H9 (cell line): Measurements from ENCODE around the gene SBF1. TPM values are rescaled to one million over a fixed set of nuclear protein-coding genes. Genes with fewer than 3 reads are reported as not detected.

ENCODE experiments used
- DNase-seq: peaks from one replicate; pipeline ENCODE4 v3.0.0-alpha.2; 2017
- H2AFZ ChIP-seq: one replicate; pipeline ENCODE4 v1.6.1; 2013; ENCODE audit warnings: mild to moderate bottlenecking, low read length, control low read depth, moderate library complexity
- H2AK5ac ChIP-seq: 2 replicates; pipeline ENCODE4 v1.6.1; 2013; ENCODE audit warnings: low read length, control low read depth, mixed read lengths; ENCODE audit not compliant: insufficient read length
- H2BK120ac ChIP-seq: one replicate; pipeline ENCODE4 v1.6.1; 2013; ENCODE audit warnings: low read depth, mild to moderate bottlenecking, low read length, control low read depth, inconsistent platforms; ENCODE audit not compliant: poor library complexity, severe bottlenecking
- H2BK12ac ChIP-seq: 2 replicates; pipeline ENCODE4 v1.6.1; 2013; ENCODE audit warnings: low read length, control low read depth, mixed read lengths, low read depth; ENCODE audit not compliant: insufficient read length
- H2BK15ac ChIP-seq: 2 replicates; pipeline ENCODE4 v1.6.1; 2013; ENCODE audit warnings: low read depth, low read length, control low read depth
- H2BK20ac ChIP-seq: one replicate; pipeline ENCODE4 v1.6.1; 2013; ENCODE audit warnings: low read depth, mild to moderate bottlenecking, low read length, control low read depth, inconsistent platforms; ENCODE audit not compliant: poor library complexity, severe bottlenecking
- H2BK5ac ChIP-seq: 2 replicates; pipeline ENCODE4 v1.6.1; 2013; ENCODE audit warnings: low read length, control low read depth, mixed read lengths; ENCODE audit not compliant: insufficient read length
- H3K14ac ChIP-seq: 2 replicates; pipeline ENCODE4 v1.6.1; 2013; ENCODE audit warnings: low read length, control low read depth; ENCODE audit not compliant: insufficient read depth
- H3K18ac ChIP-seq: 2 replicates; pipeline ENCODE4 v1.6.1; 2013; ENCODE audit warnings: low read depth, mild to moderate bottlenecking, mixed read lengths, low read length, control low read depth; ENCODE audit not compliant: insufficient read length
- H3K23ac ChIP-seq: 2 replicates; pipeline ENCODE4 v1.6.1; 2013; ENCODE audit warnings: low read length, control low read depth, mixed read lengths, low read depth; ENCODE audit not compliant: insufficient read length
- H3K23me2 ChIP-seq: 2 replicates; pipeline ENCODE4 v1.6.1; 2013; ENCODE audit warnings: low read depth, mild to moderate bottlenecking, mixed read lengths, low read length, control low read depth; ENCODE audit not compliant: insufficient read length, poor library complexity, severe bottlenecking
- H3K27ac ChIP-seq: 2 replicates; pipeline ENCODE4 v1.5.1; 2013; ENCODE audit warnings: low read length, control low read depth, mixed read lengths, low read depth; ENCODE audit not compliant: insufficient read length
- H3K27me3 ChIP-seq: 2 replicates; pipeline ENCODE4 v1.6.1; 2013; ENCODE audit warnings: low read length, control low read depth, inconsistent platforms; ENCODE audit not compliant: insufficient read depth
- H3K4ac ChIP-seq: 2 replicates; pipeline ENCODE4 v1.6.1; 2013; ENCODE audit warnings: low read depth, mild to moderate bottlenecking, control low read depth, inconsistent platforms, low read length, moderate library complexity
- H3K4me1 ChIP-seq: 2 replicates; pipeline ENCODE4 v1.6.1; 2013; ENCODE audit warnings: low read length, control low read depth, inconsistent platforms; ENCODE audit not compliant: insufficient read depth
- H3K4me2 ChIP-seq: 2 replicates; pipeline ENCODE4 v1.6.1; 2013; ENCODE audit warnings: low read length, control low read depth, mixed read lengths; ENCODE audit not compliant: insufficient read length, insufficient read depth
- H3K56ac ChIP-seq: 2 replicates; pipeline ENCODE4 v1.6.1; 2013; ENCODE audit warnings: low read depth, mild to moderate bottlenecking, mixed read lengths, low read length, control low read depth; ENCODE audit not compliant: insufficient read length
- H3K79me1 ChIP-seq: 2 replicates; pipeline ENCODE4 v1.6.1; 2013; ENCODE audit warnings: low read depth, mild to moderate bottlenecking, moderate library complexity, low read length, control low read depth, inconsistent platforms; ENCODE audit not compliant: insufficient read depth, poor library complexity, severe bottlenecking
- H3K79me2 ChIP-seq: 2 replicates; pipeline ENCODE4 v1.6.1; 2013; ENCODE audit warnings: low read length, control low read depth, inconsistent platforms; ENCODE audit not compliant: insufficient read depth
- H3K9ac ChIP-seq: 2 replicates; pipeline ENCODE4 v1.6.1; 2013; ENCODE audit warnings: low read length, control low read depth, mixed read lengths; ENCODE audit not compliant: insufficient read length; ENCODE audit errors: extremely low read depth
- H3K9me3 ChIP-seq: one replicate; pipeline ENCODE4 v1.6.1; 2013; ENCODE audit warnings: low read depth, low read length, inconsistent platforms; ENCODE audit not compliant: control insufficient read depth
- H3T11ph ChIP-seq: one replicate; pipeline ENCODE4 v1.6.1; 2013; ENCODE audit warnings: mild to moderate bottlenecking, low read length, control low read depth, inconsistent platforms
- H4K20me1 ChIP-seq: one replicate; pipeline ENCODE4 v1.6.1; 2013; ENCODE audit not compliant: control insufficient read depth, insufficient read length, insufficient read depth
- H4K5ac ChIP-seq: 2 replicates; pipeline ENCODE4 v1.6.1; 2013; ENCODE audit warnings: low read depth, mild to moderate bottlenecking, mixed read lengths, low read length, control low read depth; ENCODE audit not compliant: insufficient read length
- H4K8ac ChIP-seq: replicated peaks from 2 replicates; pipeline ENCODE4 v1.6.1; 2013; ENCODE audit warnings: low read length, control low read depth, mixed read lengths, low read depth; ENCODE audit not compliant: insufficient read length
- H4K91ac ChIP-seq: 2 replicates; pipeline ENCODE4 v1.6.1; 2013; ENCODE audit warnings: low read depth, mild to moderate bottlenecking, moderate library complexity, mixed read lengths, low read length, control low read depth; ENCODE audit not compliant: insufficient read length
- H3K27ac Mint-ChIP-seq, 3 experiments: 2 replicates in 2 of 3; 3 replicates in 1 of 3; pipeline ENCODE4 v1.8.0; 2020 to 2021; ENCODE audit warnings: mixed read lengths in 3 of 3, mild to moderate bottlenecking in 1 of 3, moderate library complexity in 1 of 3
- H3K27me3 Mint-ChIP-seq: 2 replicates; pipeline ENCODE4 v1.8.0; 2021; ENCODE audit warnings: low read depth, mild to moderate bottlenecking, moderate library complexity, mixed read lengths
- H3K36me3 Mint-ChIP-seq, 3 experiments: 2 replicates in 2 of 3; 3 replicates in 1 of 3; pipeline ENCODE4 v1.8.0; 2020 to 2021; ENCODE audit warnings: low read depth in 3 of 3, mixed read lengths in 3 of 3; ENCODE audit not compliant: insufficient read depth in 1 of 3
- H3K4me1 Mint-ChIP-seq, 2 experiments: 2 replicates each; pipeline ENCODE4 v1.8.0; 2020; ENCODE audit warnings: mixed read lengths in 2 of 2
- H3K4me3 Mint-ChIP-seq, 2 experiments: 2 replicates in 1 of 2; 3 replicates in 1 of 2; pipeline ENCODE4 v1.8.0; 2020 to 2021; ENCODE audit warnings: mild to moderate bottlenecking in 2 of 2, mixed read lengths in 2 of 2, moderate library complexity in 1 of 2
- H3K9me3 Mint-ChIP-seq, 2 experiments: 2 replicates in 1 of 2; 3 replicates in 1 of 2; pipeline ENCODE4 v1.8.0; 2020; ENCODE audit warnings: mild to moderate bottlenecking in 2 of 2, mixed read lengths in 2 of 2, moderate library complexity in 1 of 2
- WGBS: extraction: QIAGEN DNeasy Blood & Tissue Kit; methylation state at CpG from one replicate; pipeline ENCODE4 v1.1.7; 2013; ENCODE audit warnings: missing lambda C conversion rate, low lambda C conversion rate, mixed read lengths; ENCODE audit not compliant: insufficient read length; ENCODE audit errors: extremely low coverage; 5-methylcytosine and 5-hydroxymethylcytosine counted together
- total RNA-seq: library from RNA; stranded (reverse); gene quantifications from 2 replicates; pipeline ENCODE4 v1.2.1, GENCODE V29; 2021
- TF ChIP-seq, protein P1 (sequence below): fragments of 200-600 bp; sonication (generic); conservative IDR thresholded peaks from 3 replicates; pipeline ENCODE4 v1.8.0; 2021; ENCODE audit warnings: antibody characterized with exemption, mild to moderate bottlenecking

Gene SBF1
- total RNA-seq, 1 experiment from 2014 or later: 69.8 TPM

- Histone ChIP-seq H3K79me2 (no peaks in the 10 kb centered on the region), H3K9ac (no peak overlapping the region), H4K5ac (no peak overlapping the region), H4K8ac (no peak overlapping the region), H4K20me1 (no peaks in the 10 kb centered on the region), H3K23me2 (no peaks in the 10 kb centered on the region), H3T11ph (no peak overlapping the region), H3K27ac (no peak overlapping the region), H3K27me3 (no peaks in the 10 kb centered on the region), H2BK5ac (no peak overlapping the region), H3K23ac (no peak overlapping the region), H2BK15ac (no peak overlapping the region), H3K18ac (no peak overlapping the region), H2BK120ac (no peak overlapping the region), H3K14ac (no peak overlapping the region), H3K79me1 (no peaks in the 10 kb centered on the region), H3K4ac (no peak overlapping the region), H2BK20ac (no peak overlapping the region), H2BK12ac (no peak overlapping the region), H3K56ac (no peak overlapping the region), H3K4me1 (no peaks in the 10 kb centered on the region), H3K9me3 (no peaks in the 10 kb centered on the region), H2AFZ (no peak overlapping the region), H3K4me2 (no peak overlapping the region), H2AK5ac (no peak overlapping the region), H4K91ac (no peak overlapping the region)
- TF ChIP-seq, protein P1, sequence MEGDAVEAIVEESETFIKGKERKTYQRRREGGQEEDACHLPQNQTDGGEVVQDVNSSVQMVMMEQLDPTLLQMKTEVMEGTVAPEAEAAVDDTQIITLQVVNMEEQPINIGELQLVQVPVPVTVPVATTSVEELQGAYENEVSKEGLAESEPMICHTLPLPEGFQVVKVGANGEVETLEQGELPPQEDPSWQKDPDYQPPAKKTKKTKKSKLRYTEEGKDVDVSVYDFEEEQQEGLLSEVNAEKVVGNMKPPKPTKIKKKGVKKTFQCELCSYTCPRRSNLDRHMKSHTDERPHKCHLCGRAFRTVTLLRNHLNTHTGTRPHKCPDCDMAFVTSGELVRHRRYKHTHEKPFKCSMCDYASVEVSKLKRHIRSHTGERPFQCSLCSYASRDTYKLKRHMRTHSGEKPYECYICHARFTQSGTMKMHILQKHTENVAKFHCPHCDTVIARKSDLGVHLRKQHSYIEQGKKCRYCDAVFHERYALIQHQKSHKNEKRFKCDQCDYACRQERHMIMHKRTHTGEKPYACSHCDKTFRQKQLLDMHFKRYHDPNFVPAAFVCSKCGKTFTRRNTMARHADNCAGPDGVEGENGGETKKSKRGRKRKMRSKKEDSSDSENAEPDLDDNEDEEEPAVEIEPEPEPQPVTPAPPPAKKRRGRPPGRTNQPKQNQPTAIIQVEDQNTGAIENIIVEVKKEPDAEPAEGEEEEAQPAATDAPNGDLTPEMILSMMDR: no peak
- no CpG with 5 or more reads among the region's 27 CpGs for WGBS
- Mint-ChIP-seq H3K36me3 (no peaks in the 10 kb centered on the region), H3K27me3 (peaks cover 12% of the 10 kb centered on the region), H3K27ac (no peak overlapping the region), H3K4me3 (no peak overlapping the region), H3K9me3 (peaks cover 0 to 3% of the 10 kb centered on the region in 2 experiments; a peak in 2 of 5 replicates), H3K4me1 (peaks cover 3 to 6% of the 10 kb centered on the region in 2 experiments; a peak in 2 of 4 replicates)
- DNase-seq: no peak
Measured at GRCh38 chr22:50490531-50491308, 15.9 kb upstream of the SBF1 start.
